Left lung (tissue), 10 donors: ENCODE measurements around the gene KRTAP10-6. TPM values are rescaled to one million over a fixed set of nuclear protein-coding genes. Genes with fewer than 3 reads are reported as not detected.
A peak's percentile ranks its signal among the peaks of the same experiment; 100 is the strongest.

ENCODE experiments used
- ATAC-seq: fragments of 200-7000 bp; cut with Tn5 transposase; one replicate; pipeline ENCODE4 v1.9.1; 2020; ENCODE audit warnings: moderate library complexity
- DNase-seq, 4 donors: peaks; one replicate each; pipeline ENCODE4 v3.0.0-alpha.2; 2013 to 2020
- H3K27ac ChIP-seq, 2 donors: fragments of 200-600 bp; sonication (generic) in 1 of 2; one replicate each; pipeline versions ENCODE4 v1.5.0 to v1.8.0; 2020 to 2021
- H3K27me3 ChIP-seq, 2 donors: fragments of 200-600 bp; sonication (generic) in 1 of 2; one replicate each; pipeline versions ENCODE4 v1.5.0 to v1.8.0; 2020 to 2021
- H3K36me3 ChIP-seq, 2 donors: fragments of 200-600 bp; sonication (generic) in 1 of 2; one replicate each; pipeline versions ENCODE4 v1.5.0 to v1.8.0; 2020 to 2021
- H3K4me1 ChIP-seq, 2 donors: fragments of 200-600 bp; one replicate each; pipeline ENCODE4 v1.8.0; 2021
- H3K4me3 ChIP-seq, 2 donors: fragments of 200-600 bp; sonication (generic) in 1 of 2; one replicate each; pipeline versions ENCODE4 v1.5.0 to v1.8.0; 2020 to 2021; ENCODE audit warnings: mild to moderate bottlenecking in 1 of 2
- H3K9me3 ChIP-seq, 2 donors: fragments of 200-600 bp; sonication (generic) in 1 of 2; one replicate each; pipeline versions ENCODE4 v1.5.0 to v1.8.0; 2020 to 2021
- CTCF ChIP-seq, 2 donors: fragments of 200-600 bp; sonication (generic) in 1 of 2; IDR thresholded peaks; one replicate each; pipeline versions ENCODE4 v1.5.0 to v1.8.0; 2021; ENCODE audit warnings: antibody characterized with exemption in 2 of 2
- intact Hi-C, 2 donors: fragments of 100-400 bp; cut with DNase I; formaldehyde crosslinking; loops; one replicate each; pipeline versions ENCODE4 v1.11.2 to v1.14.2; 2022
- polyA plus RNA-seq, 6 donors: library from polyadenylated mRNA; unstranded; fragments of 120-200 nt; gene quantifications; one replicate each; pipeline ENCODE4 v1.2.1, GENCODE V29; 2013; ENCODE audit not compliant: insufficient read length in 6 of 6
- total RNA-seq, 2 donors: library from RNA; stranded (reverse); fragmentation: NEBNext Ultra II Directional; extraction: Animal tissue kit (Norgen Biotek cat#: 25700); gene quantifications; one replicate each; pipeline ENCODE4 v1.2.1, GENCODE V29; 2021
- donor health status: DM: no; HTN: yes; CAD: no.
- donor health status: DM: no; HTN: no; CAD: no.

KRTAP10-6 gene
- total and polyA plus RNA-seq, 8 donors = not detected

GRCh38 chr21:44623575-44623974, 31.3 kb upstream of the KRTAP10-6 start:
- no peak for DNase-seq
- peaks cover 3 to 40% of the 10 kb centered on the region in 2 donors for H3K9me3 ChIP-seq
- H3K4me3 ChIP-seq = no peak overlapping the region
- peaks cover 0 to 23% of the 10 kb centered on the region in 2 donors for H3K27me3 ChIP-seq
- H3K36me3 ChIP-seq = no peaks in the 10 kb centered on the region
- H3K27ac ChIP-seq = no peak overlapping the region
- intact Hi-C loops = no loop called here
- H3K4me1 ChIP-seq = no peaks in the 10 kb centered on the region
- TF ChIP-seq CTCF (IDR thresholded peaks at IDR 0.05) = no peak
- no peak for ATAC-seq

- DNase-seq = no peak
- H3K9me3 ChIP-seq = peaks cover 3 to 35% of the 10 kb centered on the region in 2 donors
- intact Hi-C loops = no loop called here
- no peaks in the 10 kb centered on the region for H3K4me1 ChIP-seq
- H3K27me3 ChIP-seq = peaks cover 0 to 14% of the 10 kb centered on the region in 2 donors
- H3K4me3 ChIP-seq = no peak overlapping the region
- no peaks in the 10 kb centered on the region for H3K36me3 ChIP-seq
- TF ChIP-seq CTCF (IDR thresholded peaks at IDR 0.05) = no peak
- ATAC-seq = no peak
- H3K27ac ChIP-seq = no peak overlapping the region
These were observed 27.6 kb upstream of the KRTAP10-6 start for GRCh38 chr21:44619886-44620285.

- peaks cover 0 to 24% of the 10 kb centered on the region in 2 donors for H3K27me3 ChIP-seq
- peaks cover 0 to 26% of the 10 kb centered on the region in 2 donors for H3K9me3 ChIP-seq
- peak overlapping the region in 1 of 2 donors; percentile 23 for H3K27ac ChIP-seq
- DNase-seq (no peak), ATAC-seq (peak; percentile 35)
- H3K36me3 ChIP-seq = no peaks in the 10 kb centered on the region
- intact Hi-C loops = no loop called here
- no peak overlapping the region for H3K4me3 ChIP-seq
- H3K4me1 ChIP-seq = no peaks in the 10 kb centered on the region
- TF ChIP-seq CTCF (IDR thresholded peaks at IDR 0.05) = no peak
These were observed 26.6 kb upstream of the KRTAP10-6 start for GRCh38 chr21:44618909-44619308.

GRCh38 chr21:44618504-44618903, 26.2 kb upstream of the KRTAP10-6 start:
- Histone ChIP-seq H3K4me3 (no peak overlapping the region), H3K27me3 (peaks cover 0 to 27% of the 10 kb centered on the region in 2 donors), H3K9me3 (peaks cover 0 to 22% of the 10 kb centered on the region in 2 donors), H3K36me3 (no peaks in the 10 kb centered on the region), H3K4me1 (no peaks in the 10 kb centered on the region), H3K27ac (no peak overlapping the region)
- intact Hi-C loops = no loop called here
- peak in 1 of 4 donors; percentile 10 for DNase-seq
- ATAC-seq = peak; percentile 63
- no peak for TF ChIP-seq CTCF (IDR thresholded peaks at IDR 0.05)

- peaks cover 0 to 14% of the 10 kb centered on the region in 2 donors for H3K9me3 ChIP-seq
- DNase-seq (peak in 1 of 4 donors; percentile 59), ATAC-seq (no peak)
- H3K4me3 ChIP-seq = no peak overlapping the region
- TF ChIP-seq CTCF (IDR thresholded peaks at IDR 0.05) = no peak
- intact Hi-C loops = no loop called here
- no peaks in the 10 kb centered on the region for H3K4me1 ChIP-seq
- no peak overlapping the region for H3K27ac ChIP-seq
- H3K36me3 ChIP-seq = no peaks in the 10 kb centered on the region
- peaks cover 0 to 36% of the 10 kb centered on the region in 2 donors for H3K27me3 ChIP-seq
These were observed 24.8 kb upstream of the KRTAP10-6 start for GRCh38 chr21:44617071-44617501.
